Measurements from ENCODE around the gene TMEM184A. TPM values are rescaled to one million over a fixed set of nuclear protein-coding genes. Genes with fewer than 3 reads are reported as not detected.

The TMEM184A gene
- total and polyA plus RNA-seq, 2 experiments from 2014 or later: not detected

DNA sequence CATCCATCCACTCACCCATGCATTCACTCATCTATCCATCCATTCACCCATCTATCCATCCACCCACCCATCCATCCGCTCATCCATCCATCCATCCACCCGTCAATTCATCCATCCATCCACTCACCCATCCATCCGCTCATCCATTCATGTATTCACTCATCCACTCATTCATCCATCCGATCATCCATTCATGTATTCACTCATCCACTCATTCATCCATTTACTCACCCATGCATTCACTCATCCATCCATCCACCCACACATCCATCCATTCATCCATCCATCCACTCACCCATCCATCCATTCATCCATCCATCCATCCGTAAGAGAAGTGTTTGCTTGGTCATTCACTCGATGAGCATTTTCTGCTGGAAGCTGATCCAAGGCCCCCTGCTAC, 22.5 kb upstream of the TMEM184A start:
- no peak overlapping the region for H2AFZ ChIP-seq
- in situ Hi-C loops (cut with MboI): loop anchor here (10.0 kb wide), 1 partner anchor 766 kb away; no protein-coding TSS in a partner anchor
- no peaks in the 10 kb centered on the region for H3K9me3 ChIP-seq (ENCODE audit: low read depth)
- no peaks in the 10 kb centered on the region for H3K9me2 ChIP-seq (ENCODE audit: insufficient read depth)
- no peaks in the 10 kb centered on the region for H3K27me3 ChIP-seq (replicated peaks; ENCODE audit: insufficient read depth)
- no peaks in the 10 kb centered on the region for H4K20me1 ChIP-seq (ENCODE audit: insufficient read depth)
- H3F3A ChIP-seq (ENCODE audit: insufficient read depth): no peaks in the 10 kb centered on the region
- H3K9ac ChIP-seq: no peak overlapping the region
- H3K4me1 ChIP-seq (ENCODE audit: insufficient read depth): no peaks in the 10 kb centered on the region
- no peak overlapping the region for H3K4me3 ChIP-seq
- no peak overlapping the region for H3K27ac ChIP-seq
- H3K4me2 ChIP-seq (ENCODE audit: unreplicated experiment): no peak overlapping the region
- WGBS, 2 experiments (ENCODE audit: low coverage in 1 of 2, low lambda C conversion rate in 2 of 2, missing lambda C conversion rate in 2 of 2): 75 to 83% methylated on average over 5 to 6 of the region's 6 CpGs
- TF ChIP-seq EZH2 (IDR thresholded peaks at IDR 0.05; ENCODE audit: insufficient read depth, poor library complexity, severe bottlenecking) (no peak), EZH2phosphoT487 (IDR thresholded peaks at IDR 0.05; ENCODE audit: insufficient read depth, low read depth) (no peak)
- no peaks in the 10 kb centered on the region for H3K79me2 ChIP-seq (ENCODE audit: insufficient read depth)
- DNase-seq: no peak
- H3K36me3 ChIP-seq (ENCODE audit: low read depth): no peaks in the 10 kb centered on the region

GRCh38 chr7:1576521-1577253, 20.7 kb upstream of the TMEM184A start:
- H3K9ac ChIP-seq: no peak overlapping the region
- H3K27me3 ChIP-seq (replicated peaks; ENCODE audit: insufficient read depth): no peaks in the 10 kb centered on the region
- no peaks in the 10 kb centered on the region for H3K9me3 ChIP-seq (ENCODE audit: low read depth)
- WGBS, 2 experiments (ENCODE audit: low coverage in 1 of 2, low lambda C conversion rate in 2 of 2, missing lambda C conversion rate in 2 of 2): 61 to 63% methylated on average over 15 of the region's 15 CpGs
- H3K4me1 ChIP-seq (ENCODE audit: insufficient read depth): peaks cover 1% of the 10 kb centered on the region; the same call in 1 of the 2 replicates
- no peaks in the 10 kb centered on the region for H4K20me1 ChIP-seq (ENCODE audit: insufficient read depth)
- H3K79me2 ChIP-seq (ENCODE audit: insufficient read depth): no peaks in the 10 kb centered on the region
- H3K4me2 ChIP-seq (ENCODE audit: unreplicated experiment): no peak overlapping the region
- no peaks in the 10 kb centered on the region for H3K36me3 ChIP-seq (ENCODE audit: low read depth)
- no peaks in the 10 kb centered on the region for H3K9me2 ChIP-seq (ENCODE audit: insufficient read depth)
- H3K4me3 ChIP-seq: no peak overlapping the region
- no peak for DNase-seq
- in situ Hi-C loops (cut with MboI): loop anchor here (10.0 kb wide), 1 partner anchor 768 kb away; no protein-coding TSS in a partner anchor
- H3K27ac ChIP-seq: no peak overlapping the region
- no peak overlapping the region for H2AFZ ChIP-seq
- H3F3A ChIP-seq (ENCODE audit: insufficient read depth): 0 out of 2 replicates have a peak, but pooled peaks cover 6% of the 10 kb centered on the region
- TF ChIP-seq EZH2 (IDR thresholded peaks at IDR 0.05; ENCODE audit: insufficient read depth, poor library complexity, severe bottlenecking) (no peak), EZH2phosphoT487 (IDR thresholded peaks at IDR 0.05; ENCODE audit: insufficient read depth, low read depth) (no peak)

GRCh38 chr7:1575809-1576208, 19.8 kb upstream of the TMEM184A start:
- no peak overlapping the region for H3K4me2 ChIP-seq (ENCODE audit: unreplicated experiment)
- in situ Hi-C loops (cut with MboI): loop anchor here (10.0 kb wide), 1 partner anchor 769 kb away; no protein-coding TSS in a partner anchor
- no peaks in the 10 kb centered on the region for H3K27me3 ChIP-seq (replicated peaks; ENCODE audit: insufficient read depth)
- H3K9me2 ChIP-seq (ENCODE audit: insufficient read depth): no peaks in the 10 kb centered on the region
- H3K79me2 ChIP-seq (ENCODE audit: insufficient read depth): peaks cover 3% of the 10 kb centered on the region
- no peak overlapping the region for H3K9ac ChIP-seq
- WGBS, 2 experiments (ENCODE audit: low coverage in 1 of 2, low lambda C conversion rate in 2 of 2, missing lambda C conversion rate in 2 of 2): 64 to 69% methylated on average over 7 of the region's 7 CpGs
- peaks cover 9% of the 10 kb centered on the region for H3K4me1 ChIP-seq (ENCODE audit: insufficient read depth)
- no peak overlapping the region for H3K27ac ChIP-seq
- no peak for DNase-seq
- no peak overlapping the region for H2AFZ ChIP-seq
- H3K4me3 ChIP-seq: no peak overlapping the region
- no peaks in the 10 kb centered on the region for H4K20me1 ChIP-seq (ENCODE audit: insufficient read depth)
- H3F3A ChIP-seq (ENCODE audit: insufficient read depth): 0 out of 2 replicates have a peak, but pooled peaks cover 9% of the 10 kb centered on the region
- no peaks in the 10 kb centered on the region for H3K9me3 ChIP-seq (ENCODE audit: low read depth)
- TF ChIP-seq EZH2 (IDR thresholded peaks at IDR 0.05; ENCODE audit: insufficient read depth, poor library complexity, severe bottlenecking): no peak
- TF ChIP-seq EZH2phosphoT487 (IDR thresholded peaks at IDR 0.05; ENCODE audit: insufficient read depth, low read depth): no peak
- no peaks in the 10 kb centered on the region for H3K36me3 ChIP-seq (ENCODE audit: low read depth)

DNA sequence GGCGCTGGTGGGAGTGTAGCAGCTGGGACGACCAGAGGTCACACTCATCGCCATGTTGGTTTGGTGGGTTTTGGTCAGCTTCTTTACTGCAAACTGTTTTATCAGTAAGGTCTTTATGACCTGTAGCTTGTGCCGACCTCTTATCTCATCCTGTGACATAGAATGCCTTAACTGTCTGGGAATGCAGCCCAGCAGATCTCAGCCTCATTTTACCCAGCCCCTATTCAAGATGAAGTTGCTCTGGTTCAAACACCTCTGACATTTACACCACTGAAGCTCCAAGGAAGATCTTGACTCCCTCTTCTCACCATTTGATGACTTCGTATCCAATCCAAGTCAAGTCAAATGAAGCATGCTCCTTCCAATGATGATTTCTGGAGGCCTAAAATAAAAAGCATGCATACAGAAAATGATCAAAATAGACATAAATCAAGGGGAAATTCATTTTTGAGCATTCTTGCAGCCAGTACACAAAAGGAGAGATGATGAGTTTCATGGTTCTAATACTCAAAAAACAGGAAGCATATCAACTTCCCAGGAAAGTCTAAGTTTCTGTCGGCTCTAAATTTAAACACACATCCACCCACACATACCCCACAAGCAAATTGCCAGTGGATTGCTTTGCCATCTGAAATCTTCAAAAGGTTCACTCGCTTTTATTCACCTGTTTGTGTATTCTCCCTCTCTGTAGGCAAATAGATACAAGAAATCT, 16.3 kb upstream of the TMEM184A start:
- no peak for TF ChIP-seq EZH2 (IDR thresholded peaks at IDR 0.05; ENCODE audit: insufficient read depth, poor library complexity, severe bottlenecking)
- TF ChIP-seq EZH2phosphoT487 (IDR thresholded peaks at IDR 0.05; ENCODE audit: insufficient read depth, low read depth): no peak
- no peak for DNase-seq
- no peak overlapping the region for H2AFZ ChIP-seq
- H3K27ac ChIP-seq: no peak overlapping the region
- no peaks in the 10 kb centered on the region for H3K36me3 ChIP-seq (ENCODE audit: low read depth)
- in situ Hi-C loops (cut with MboI): loop anchor here (10.0 kb wide), 1 partner anchor 773 kb away; no protein-coding TSS in a partner anchor
- no peak overlapping the region for H3K4me3 ChIP-seq
- no peaks in the 10 kb centered on the region for H3K9me3 ChIP-seq (ENCODE audit: low read depth)
- 98% methylated on average over 7 of the region's 7 CpGs for WGBS, 2 experiments (ENCODE audit: low coverage in 1 of 2, low lambda C conversion rate in 2 of 2, missing lambda C conversion rate in 2 of 2)
- no peaks in the 10 kb centered on the region for H3K9me2 ChIP-seq (ENCODE audit: insufficient read depth)
- H3F3A ChIP-seq (ENCODE audit: insufficient read depth): peaks cover 16% of the 10 kb centered on the region; the same call in 1 of the 2 replicates
- H3K9ac ChIP-seq: no peak overlapping the region
- no peaks in the 10 kb centered on the region for H3K27me3 ChIP-seq (replicated peaks; ENCODE audit: insufficient read depth)
- H3K4me2 ChIP-seq (ENCODE audit: unreplicated experiment): no peak overlapping the region
- peaks cover 27% of the 10 kb centered on the region for H3K4me1 ChIP-seq (ENCODE audit: insufficient read depth)
- no peaks in the 10 kb centered on the region for H4K20me1 ChIP-seq (ENCODE audit: insufficient read depth)
- peaks cover 19% of the 10 kb centered on the region for H3K79me2 ChIP-seq (ENCODE audit: insufficient read depth)

Measured in GM23248 (cell line).